HepG2 (cell line): Measurements from ENCODE around the gene TM9SF4. TPM values are rescaled to one million over a fixed set of nuclear protein-coding genes. Genes with fewer than 3 reads are reported as not detected.

Experiments
- MED1 ChIP-seq: sonication (generic); formaldehyde crosslinking; IDR thresholded peaks from 2 replicates; pipeline ENCODE4 v1.4.0; 2020; ENCODE audit warnings: missing genetic modification reagents
- NFIC ChIP-seq: IDR thresholded peaks from 2 replicates; pipeline ENCODE4 v1.6.1; 2012; ENCODE audit warnings: mild to moderate bottlenecking, low read length, inconsistent platforms
- ZNF260 ChIP-seq: sonication (generic); formaldehyde crosslinking; IDR thresholded peaks from 2 replicates; pipeline ENCODE4 v1.4.0; 2020; ENCODE audit warnings: missing genetic modification reagents, low read depth, mild to moderate bottlenecking, borderline replicate concordance
- ZNF431 ChIP-seq: sonication (generic); formaldehyde crosslinking; IDR thresholded peaks from 2 replicates; pipeline ENCODE4 v1.9.0; 2022; ENCODE audit warnings: missing genetic modification reagents, low read depth, mild to moderate bottlenecking, borderline replicate concordance
- ZNF878 ChIP-seq: sonication (generic); formaldehyde crosslinking; IDR thresholded peaks from 2 replicates; pipeline ENCODE4 v1.8.1; 2023; ENCODE audit warnings: mild to moderate bottlenecking, missing genetic modification reagents, moderate library complexity
- polyA plus RNA-seq, 8 experiments: library from polyadenylated mRNA; depleted of rRNA in 3 of 8; stranded (reverse) in 7 of 8; unstranded in 1 of 8; fragments of >200 nt; fragmentation: Illumina TruSeq in 4 of 8; extraction: Trizol in 4 of 8; gene quantifications; 2 replicates each; pipeline versions ENCODE4 v1.2.1 to v1.2.3, GENCODE V29; 2011 to 2016; ENCODE audit warnings: low read depth in 4 of 8, missing spikeins in 1 of 8, mixed read lengths in 1 of 8; ENCODE audit not compliant: insufficient read depth in 1 of 8
- total RNA-seq, 5 experiments: library from RNA; depleted of rRNA; stranded (reverse); fragments of >200 nt; fragmentation: Illumina TruSeq; extraction: Trizol; gene quantifications; 2 replicates each; pipeline ENCODE4 v1.2.3, GENCODE V29; 2016; ENCODE audit warnings: low read depth in 1 of 5
- TF ChIP-seq, protein P1 (sequence below): sonication (generic); formaldehyde crosslinking; IDR thresholded peaks from 2 replicates; pipeline ENCODE4 v1.8.0; 2022; ENCODE audit warnings: missing genetic modification reagents, mild to moderate bottlenecking, inconsistent platforms, borderline replicate concordance
- TF ChIP-seq, protein P2 (sequence below): sonication (generic); formaldehyde crosslinking; IDR thresholded peaks from 2 replicates; pipeline ENCODE4 v1.4.0; 2020; ENCODE audit warnings: missing genetic modification reagents
- TF ChIP-seq, protein P3 (sequence below): IDR thresholded peaks from 2 replicates; pipeline ENCODE4 v1.6.1; 2016; ENCODE audit warnings: missing biosample characterization, missing genetic modification reagents, low read depth
- TF ChIP-seq, protein P4 (sequence below): IDR thresholded peaks from 2 replicates; pipeline ENCODE4 v1.6.1; 2018; ENCODE audit warnings: missing genetic modification reagents
- TF ChIP-seq, protein P5 (sequence below): sonication (generic); formaldehyde crosslinking; IDR thresholded peaks from 2 replicates; pipeline ENCODE4 v1.5.0; 2020; ENCODE audit warnings: missing genetic modification reagents
- TF ChIP-seq, protein P6 (sequence below): sonication (generic); formaldehyde crosslinking; IDR thresholded peaks from 2 replicates; pipeline ENCODE4 v1.4.0; 2020; ENCODE audit warnings: missing genetic modification reagents, borderline replicate concordance
- TF ChIP-seq, protein P7 (sequence below): sonication (generic); formaldehyde crosslinking; IDR thresholded peaks from 2 replicates; pipeline ENCODE4 v1.4.0; 2020; ENCODE audit warnings: missing genetic modification reagents
- TF ChIP-seq, protein P8 (sequence below): sonication (generic); formaldehyde crosslinking; IDR thresholded peaks from 2 replicates; pipeline ENCODE4 v1.4.0; 2020; ENCODE audit warnings: mild to moderate bottlenecking, missing genetic modification reagents

TM9SF4 gene
- total and polyA plus RNA-seq, 2 of the 13 experiments (the other 11 are each of a cell fraction or from before 2014, with no cell fraction given): 53.5 to 171 TPM

DNA sequence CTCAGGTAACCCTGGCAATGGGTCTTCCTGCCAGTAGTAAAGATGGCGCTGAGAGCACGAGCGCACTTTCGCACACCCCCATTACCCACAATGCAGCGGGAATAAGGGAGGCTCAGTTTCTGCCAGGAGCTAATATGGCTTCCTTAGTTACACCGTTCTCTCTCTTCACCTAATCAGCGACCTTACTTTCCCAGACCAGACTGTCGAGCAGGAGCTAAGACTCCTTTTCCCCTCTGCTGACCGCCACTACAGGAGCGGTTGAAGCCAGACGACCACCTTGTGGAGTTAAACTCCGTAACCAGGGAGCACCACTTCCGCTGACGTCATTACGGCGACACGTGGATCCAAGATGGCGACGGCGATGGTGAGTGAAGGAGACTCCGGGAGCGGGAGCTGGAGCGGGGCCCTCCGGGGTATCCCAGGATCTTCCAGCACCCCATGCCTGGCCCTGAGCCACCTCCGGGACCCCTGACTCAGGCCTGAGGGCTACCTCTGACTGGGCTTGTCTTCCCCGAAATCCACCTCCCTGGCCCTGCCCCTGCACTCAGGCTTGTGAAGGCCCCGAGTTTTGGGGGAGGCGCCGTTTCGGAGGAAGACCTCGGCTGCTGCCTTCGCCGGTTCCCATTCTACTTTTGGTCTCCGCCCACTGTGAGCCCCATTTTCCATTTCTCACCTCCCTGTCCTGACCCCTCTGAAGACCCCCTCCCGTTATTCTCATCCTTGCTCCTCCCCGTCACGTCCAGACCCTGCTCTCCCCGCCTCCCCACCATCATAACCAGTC, at the start of gene TM9SF4 (continued):
- TF ChIP-seq, protein P1, sequence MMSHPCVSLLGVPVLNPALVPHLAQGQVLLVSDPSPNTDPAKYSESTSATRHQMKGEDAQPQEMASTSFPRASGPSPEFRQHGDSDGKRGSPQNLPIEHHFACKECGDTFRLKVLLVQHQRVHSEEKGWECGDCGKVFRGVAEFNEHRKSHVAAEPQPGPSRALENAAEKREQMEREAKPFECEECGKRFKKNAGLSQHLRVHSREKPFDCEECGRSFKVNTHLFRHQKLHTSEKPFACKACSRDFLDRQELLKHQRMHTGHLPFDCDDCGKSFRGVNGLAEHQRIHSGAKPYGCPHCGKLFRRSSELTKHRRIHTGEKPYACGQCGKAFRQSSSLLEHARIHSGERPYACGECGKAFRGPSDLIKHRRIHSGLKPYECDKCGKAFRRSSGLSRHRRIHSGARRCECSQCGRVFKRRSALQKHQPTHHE (CRISPR knock-in tag): no peak; the same call in 1 of the 2 replicates
- TF ChIP-seq, protein P2, sequence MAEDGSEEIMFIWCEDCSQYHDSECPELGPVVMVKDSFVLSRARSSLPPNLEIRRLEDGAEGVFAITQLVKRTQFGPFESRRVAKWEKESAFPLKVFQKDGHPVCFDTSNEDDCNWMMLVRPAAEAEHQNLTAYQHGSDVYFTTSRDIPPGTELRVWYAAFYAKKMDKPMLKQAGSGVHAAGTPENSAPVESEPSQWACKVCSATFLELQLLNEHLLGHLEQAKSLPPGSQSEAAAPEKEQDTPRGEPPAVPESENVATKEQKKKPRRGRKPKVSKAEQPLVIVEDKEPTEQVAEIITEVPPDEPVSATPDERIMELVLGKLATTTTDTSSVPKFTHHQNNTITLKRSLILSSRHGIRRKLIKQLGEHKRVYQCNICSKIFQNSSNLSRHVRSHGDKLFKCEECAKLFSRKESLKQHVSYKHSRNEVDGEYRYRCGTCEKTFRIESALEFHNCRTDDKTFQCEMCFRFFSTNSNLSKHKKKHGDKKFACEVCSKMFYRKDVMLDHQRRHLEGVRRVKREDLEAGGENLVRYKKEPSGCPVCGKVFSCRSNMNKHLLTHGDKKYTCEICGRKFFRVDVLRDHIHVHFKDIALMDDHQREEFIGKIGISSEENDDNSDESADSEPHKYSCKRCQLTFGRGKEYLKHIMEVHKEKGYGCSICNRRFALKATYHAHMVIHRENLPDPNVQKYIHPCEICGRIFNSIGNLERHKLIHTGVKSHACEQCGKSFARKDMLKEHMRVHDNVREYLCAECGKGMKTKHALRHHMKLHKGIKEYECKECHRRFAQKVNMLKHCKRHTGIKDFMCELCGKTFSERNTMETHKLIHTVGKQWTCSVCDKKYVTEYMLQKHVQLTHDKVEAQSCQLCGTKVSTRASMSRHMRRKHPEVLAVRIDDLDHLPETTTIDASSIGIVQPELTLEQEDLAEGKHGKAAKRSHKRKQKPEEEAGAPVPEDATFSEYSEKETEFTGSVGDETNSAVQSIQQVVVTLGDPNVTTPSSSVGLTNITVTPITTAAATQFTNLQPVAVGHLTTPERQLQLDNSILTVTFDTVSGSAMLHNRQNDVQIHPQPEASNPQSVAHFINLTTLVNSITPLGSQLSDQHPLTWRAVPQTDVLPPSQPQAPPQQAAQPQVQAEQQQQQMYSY (CRISPR knock-in tag): peak; percentile 81
- TF ChIP-seq, protein P3, sequence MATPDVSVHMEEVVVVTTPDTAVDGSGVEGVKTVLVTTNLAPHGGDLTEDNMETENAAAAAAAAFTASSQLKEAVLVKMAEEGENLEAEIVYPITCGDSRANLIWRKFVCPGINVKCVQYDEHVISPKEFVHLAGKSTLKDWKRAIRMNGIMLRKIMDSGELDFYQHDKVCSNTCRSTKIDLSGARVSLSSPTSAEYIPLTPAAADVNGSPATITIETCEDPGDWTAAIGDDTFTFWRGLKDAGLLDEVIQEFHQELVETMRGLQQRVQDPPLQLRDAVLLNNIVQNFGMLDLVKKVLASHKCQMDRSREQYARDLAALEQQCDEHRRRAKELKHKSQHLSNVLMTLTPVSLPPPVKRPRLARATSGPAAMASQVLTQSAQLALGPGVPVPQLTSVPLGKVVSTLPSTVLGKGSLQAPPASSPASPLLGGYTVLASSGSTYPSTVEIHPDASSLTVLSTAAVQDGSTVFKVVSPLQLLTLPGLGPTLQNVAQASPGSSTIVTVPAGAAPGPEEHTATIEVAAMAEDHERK: peak; percentile 90
- TF ChIP-seq ZNF260 (CRISPR knock-in tag) (no peak), ZNF431 (CRISPR knock-in tag) (peak; percentile 94; the same call in 1 of the 2 replicates), MED1 (peak; percentile 88), NFIC (peak; percentile 76), ZNF878 (no peak)
- TF ChIP-seq, protein P4, sequence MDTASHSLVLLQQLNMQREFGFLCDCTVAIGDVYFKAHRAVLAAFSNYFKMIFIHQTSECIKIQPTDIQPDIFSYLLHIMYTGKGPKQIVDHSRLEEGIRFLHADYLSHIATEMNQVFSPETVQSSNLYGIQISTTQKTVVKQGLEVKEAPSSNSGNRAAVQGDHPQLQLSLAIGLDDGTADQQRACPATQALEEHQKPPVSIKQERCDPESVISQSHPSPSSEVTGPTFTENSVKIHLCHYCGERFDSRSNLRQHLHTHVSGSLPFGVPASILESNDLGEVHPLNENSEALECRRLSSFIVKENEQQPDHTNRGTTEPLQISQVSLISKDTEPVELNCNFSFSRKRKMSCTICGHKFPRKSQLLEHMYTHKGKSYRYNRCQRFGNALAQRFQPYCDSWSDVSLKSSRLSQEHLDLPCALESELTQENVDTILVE: peak; percentile 91
- TF ChIP-seq, protein P5, sequence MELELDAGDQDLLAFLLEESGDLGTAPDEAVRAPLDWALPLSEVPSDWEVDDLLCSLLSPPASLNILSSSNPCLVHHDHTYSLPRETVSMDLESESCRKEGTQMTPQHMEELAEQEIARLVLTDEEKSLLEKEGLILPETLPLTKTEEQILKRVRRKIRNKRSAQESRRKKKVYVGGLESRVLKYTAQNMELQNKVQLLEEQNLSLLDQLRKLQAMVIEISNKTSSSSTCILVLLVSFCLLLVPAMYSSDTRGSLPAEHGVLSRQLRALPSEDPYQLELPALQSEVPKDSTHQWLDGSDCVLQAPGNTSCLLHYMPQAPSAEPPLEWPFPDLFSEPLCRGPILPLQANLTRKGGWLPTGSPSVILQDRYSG (CRISPR knock-in tag): peak; percentile 87; the same call in 1 of the 2 replicates
- TF ChIP-seq, protein P6, sequence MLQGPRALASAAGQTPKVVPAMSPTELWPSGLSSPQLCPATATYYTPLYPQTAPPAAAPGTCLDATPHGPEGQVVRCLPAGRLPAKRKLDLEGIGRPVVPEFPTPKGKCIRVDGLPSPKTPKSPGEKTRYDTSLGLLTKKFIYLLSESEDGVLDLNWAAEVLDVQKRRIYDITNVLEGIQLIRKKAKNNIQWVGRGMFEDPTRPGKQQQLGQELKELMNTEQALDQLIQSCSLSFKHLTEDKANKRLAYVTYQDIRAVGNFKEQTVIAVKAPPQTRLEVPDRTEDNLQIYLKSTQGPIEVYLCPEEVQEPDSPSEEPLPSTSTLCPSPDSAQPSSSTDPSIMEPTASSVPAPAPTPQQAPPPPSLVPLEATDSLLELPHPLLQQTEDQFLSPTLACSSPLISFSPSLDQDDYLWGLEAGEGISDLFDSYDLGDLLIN (CRISPR knock-in tag): peak; percentile 98
- TF ChIP-seq, protein P7, sequence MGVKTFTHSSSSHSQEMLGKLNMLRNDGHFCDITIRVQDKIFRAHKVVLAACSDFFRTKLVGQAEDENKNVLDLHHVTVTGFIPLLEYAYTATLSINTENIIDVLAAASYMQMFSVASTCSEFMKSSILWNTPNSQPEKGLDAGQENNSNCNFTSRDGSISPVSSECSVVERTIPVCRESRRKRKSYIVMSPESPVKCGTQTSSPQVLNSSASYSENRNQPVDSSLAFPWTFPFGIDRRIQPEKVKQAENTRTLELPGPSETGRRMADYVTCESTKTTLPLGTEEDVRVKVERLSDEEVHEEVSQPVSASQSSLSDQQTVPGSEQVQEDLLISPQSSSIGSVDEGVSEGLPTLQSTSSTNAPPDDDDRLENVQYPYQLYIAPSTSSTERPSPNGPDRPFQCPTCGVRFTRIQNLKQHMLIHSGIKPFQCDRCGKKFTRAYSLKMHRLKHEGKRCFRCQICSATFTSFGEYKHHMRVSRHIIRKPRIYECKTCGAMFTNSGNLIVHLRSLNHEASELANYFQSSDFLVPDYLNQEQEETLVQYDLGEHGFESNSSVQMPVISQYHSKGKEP (CRISPR knock-in tag): 0 out of 2 replicates have a peak, but pooled peaks have one; percentile 12
- TF ChIP-seq, protein P8, sequence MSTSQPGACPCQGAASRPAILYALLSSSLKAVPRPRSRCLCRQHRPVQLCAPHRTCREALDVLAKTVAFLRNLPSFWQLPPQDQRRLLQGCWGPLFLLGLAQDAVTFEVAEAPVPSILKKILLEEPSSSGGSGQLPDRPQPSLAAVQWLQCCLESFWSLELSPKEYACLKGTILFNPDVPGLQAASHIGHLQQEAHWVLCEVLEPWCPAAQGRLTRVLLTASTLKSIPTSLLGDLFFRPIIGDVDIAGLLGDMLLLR (CRISPR knock-in tag): peak; percentile 30; the same call in 1 of the 2 replicates
